Heart left ventricle (tissue), 16 donors: ENCODE results near the gene TRHDE. TPM values are rescaled to one million over a fixed set of nuclear protein-coding genes. Genes with fewer than 3 reads are reported as not detected.

Experiments
- ATAC-seq, 4 donors: fragments of 200-7000 bp; cut with Tn5 transposase; one replicate each; pipeline ENCODE4 v1.9.1; 2020 to 2022; ENCODE audit warnings: moderate library complexity in 4 of 4, mild to moderate bottlenecking in 3 of 4, moderate number of reproducible peaks in 1 of 4
- DNase-seq, 5 donors: peaks; one replicate each; pipeline ENCODE4 v3.0.0-alpha.2; 2020
- H3K27ac ChIP-seq, 12 donors: fragments of 200-600 bp; sonication (generic) in 4 of 12; one replicate each; pipeline versions ENCODE4 v1.5.0 to v1.8.0; 2016 to 2022; ENCODE audit warnings: mild to moderate bottlenecking in 2 of 12
- H3K27me3 ChIP-seq, 9 donors: fragments of 200-600 bp; sonication (generic) in 2 of 9; one replicate each; pipeline versions ENCODE4 v1.5.1 to v1.8.0; 2016 to 2022; ENCODE audit warnings: mild to moderate bottlenecking in 3 of 9
- H3K36me3 ChIP-seq, 9 donors: fragments of 200-600 bp; sonication (generic) in 2 of 9; one replicate each; pipeline versions ENCODE4 v1.5.0 to v1.8.0; 2018 to 2022; ENCODE audit warnings: mild to moderate bottlenecking in 2 of 9
- H3K4me1 ChIP-seq, 12 donors: fragments of 200-600 bp; sonication (generic) in 4 of 12; one replicate each; pipeline versions ENCODE4 v1.5.0 to v1.8.0; 2016 to 2022; ENCODE audit warnings: mild to moderate bottlenecking in 3 of 12
- H3K4me3 ChIP-seq, 12 donors: fragments of 200-600 bp; sonication (generic) in 4 of 12; one replicate each; pipeline versions ENCODE4 v1.5.0 to v1.8.0; 2017 to 2022; ENCODE audit warnings: mild to moderate bottlenecking in 9 of 12, moderate library complexity in 4 of 12
- H3K9me3 ChIP-seq, 12 donors: fragments of 200-600 bp; sonication (generic) in 4 of 12; one replicate each; pipeline versions ENCODE4 v1.5.0 to v1.8.0; 2016 to 2022; ENCODE audit warnings: mild to moderate bottlenecking in 1 of 12
- CTCF ChIP-seq, 12 donors: fragments of 200-600 bp; sonication (generic) in 4 of 12; IDR thresholded peaks; one replicate each; pipeline versions ENCODE4 v1.5.0 to v1.8.0; 2018 to 2022; ENCODE audit warnings: antibody characterized with exemption in 12 of 12, mild to moderate bottlenecking in 5 of 12
- POLR2A ChIP-seq, 2 donors: fragments of 450-650 bp; IDR thresholded peaks; one replicate each; pipeline ENCODE4 v1.6.1; 2017; ENCODE audit warnings: antibody characterized with exemption in 2 of 2, mild to moderate bottlenecking in 2 of 2, moderate library complexity in 2 of 2
- WGBS, 4 donors: extraction: QIAGEN DNeasy Blood & Tissue Kit in 2 of 4; methylation state at CpG; one replicate each; pipeline versions ENCODE4 v1.1.5 to v1.1.7; 2013 to 2018; 5-methylcytosine and 5-hydroxymethylcytosine counted together
- intact Hi-C, 10 donors: fragments of 100-400 bp; cut with DNase I; formaldehyde crosslinking; loops; one replicate each; pipeline versions ENCODE4 v1.11.1 to v1.14.2; 2022
- polyA plus RNA-seq, 2 donors: library from polyadenylated mRNA; stranded (reverse); fragments of 200-250 nt; gene quantifications; one replicate each; pipeline ENCODE4 v1.2.3, GENCODE V29; 2013
- total RNA-seq, 9 donors: library from RNA; depleted of rRNA in 2 of 9; stranded (reverse); fragments of >200 nt in 2 of 9; fragmentation: NEBNext Ultra II Directional in 3 of 9; extraction: Animal tissue kit (Norgen Biotek cat#: 25700) in 3 of 9; gene quantifications; one replicate each; pipeline versions ENCODE4 v1.1.0 to v1.2.4, GENCODE V29; 2016 to 2023
- donor health status: ischemic (EF 13 %, LVEDD 7.1; RV severe dilation, severe dysfunction).
- donor health status: healthy with polysubstance abuse.
- donor health status: DM: no; HTN: yes; CAD: no.
- donor health status: DM: no; HTN: no; CAD: no.
- donor health status: ischemic (EF 25% LVEDD 6.9; RV normal size, moderate dysfunction).
- donor health status: ischemic (EF 25% LVEDD 5.7; RV mildly dilated, moderate dysfunction).
- donor health status: healthy.
- donor health status: DM: yes; HTN: yes; CAD: no.
- donor health status: ischemic (EF 35%, LVEDD 5.7; RV mildly dilated, moderate dysfunction).
- donor health status: nonischemic (EF 11% LVEDD 7.7; RV severe dilation, severe dysfunction).
- donor health status: DM: yes; HTN: yes; CAD: no.
- donor health status: PGD.
- donor health status: ischemic (EF 29% LVEDD 5.4; RV normal size, mild dysfunction).
- donor health status: nonischemic (EF 23%, LVEDD 6.1; RV moderate dilation, normal function).

The TRHDE gene
- total and polyA plus RNA-seq, 11 donors: 0.01 to 3.1 (median 0.28) TPM; not detected in 1

GRCh38 chr12:72560003-72560769, 288.0 kb downstream of the TRHDE start:
- whole genome bisulfite sequencing, 4 donors: 30 to 44% (median 39%) methylated on average over 4 of the region's 4 CpGs

GRCh38 chr12:72570601-72571000, 298.4 kb downstream of the TRHDE start:
- Histone ChIP-seq H3K27me3 (no peaks in the 10 kb centered on the region), H3K9me3 (no peaks in the 10 kb centered on the region), H3K4me3 (no peak overlapping the region), H3K4me1 (no peaks in the 10 kb centered on the region), H3K27ac (no peak overlapping the region), H3K36me3 (no peaks in the 10 kb centered on the region)
- DNase-seq (peak in 1 of 5 donors; percentile 22), ATAC-seq (no peak)
- WGBS, 4 donors: 51 to 72% (median 59%) methylated on average over 7 of the region's 7 CpGs
- peak in 1 of 12 donors; percentile 21 for TF ChIP-seq CTCF (IDR thresholded peaks at IDR 0.05)
- TF ChIP-seq POLR2A (IDR thresholded peaks at IDR 0.05): no peak
- intact Hi-C loops: no loop called here

More at GRCh38 chr12:72560003-72560769, 288.0 kb downstream of the TRHDE start:
- H3K36me3 ChIP-seq: no peaks in the 10 kb centered on the region
- no peak overlapping the region for H3K27ac ChIP-seq
- DNase-seq (peak in 1 of 5 donors; percentile 11), ATAC-seq (no peak)
- H3K27me3 ChIP-seq: no peaks in the 10 kb centered on the region
- intact Hi-C loops: no loop called here
- H3K4me1 ChIP-seq: no peaks in the 10 kb centered on the region
- no peaks in the 10 kb centered on the region for H3K9me3 ChIP-seq
- H3K4me3 ChIP-seq: no peak overlapping the region
- TF ChIP-seq POLR2A (IDR thresholded peaks at IDR 0.05) (no peak), CTCF (IDR thresholded peaks at IDR 0.05) (no peak)

GRCh38 chr12:72574138-72574537, 302.0 kb downstream of the TRHDE start:
- WGBS, 4 donors: 88 to 93% (median 90%) methylated on average over 2 of the region's 2 CpGs
- ATAC-seq: no peak
- no peak for DNase-seq
- no peaks in the 10 kb centered on the region for H3K4me1 ChIP-seq
- H3K27ac ChIP-seq: no peak overlapping the region
- no peaks in the 10 kb centered on the region for H3K9me3 ChIP-seq
- no peak overlapping the region for H3K4me3 ChIP-seq
- intact Hi-C loops: no loop called here
- H3K27me3 ChIP-seq: no peaks in the 10 kb centered on the region
- TF ChIP-seq POLR2A (IDR thresholded peaks at IDR 0.05) (no peak), CTCF (IDR thresholded peaks at IDR 0.05) (no peak)
- no peaks in the 10 kb centered on the region for H3K36me3 ChIP-seq

- TF ChIP-seq POLR2A (IDR thresholded peaks at IDR 0.05) (no peak), CTCF (IDR thresholded peaks at IDR 0.05) (no peak)
- Histone ChIP-seq H3K4me3 (no peak overlapping the region), H3K36me3 (no peaks in the 10 kb centered on the region), H3K4me1 (no peaks in the 10 kb centered on the region), H3K27me3 (no peaks in the 10 kb centered on the region), H3K27ac (no peak overlapping the region), H3K9me3 (no peaks in the 10 kb centered on the region)
- 74 to 78% (median 75%) methylated on average over 3 of the region's 3 CpGs for WGBS, 4 donors
- intact Hi-C loops: no loop called here
- no peak for DNase-seq
- ATAC-seq: no peak
These were observed 306.2 kb downstream of the TRHDE start for GRCh38 chr12:72578327-72578726.
